Activated CD4-positive, alpha-beta T cell treated with anti-CD3 and anti-CD28 coated beads, Interleukin-2, Interleukin-4, amounts not matched to agents 100 ng/mL and 50 ng/mL, durations not matched to agents 16 hours and 8 hours (primary cell): ENCODE measurements around the gene ITIH2.
"Not testable (repeated sequence)": the region's sequence is repeated elsewhere in the genome, so short reads cannot be mapped to it uniquely, and the experiment has no call there.

Source experiments
- DNase-seq: peaks from one replicate; pipeline ENCODE4 v3.0.0-alpha.2; 2020; ENCODE audit warnings: low spot score

ITIH2 gene, protein sequence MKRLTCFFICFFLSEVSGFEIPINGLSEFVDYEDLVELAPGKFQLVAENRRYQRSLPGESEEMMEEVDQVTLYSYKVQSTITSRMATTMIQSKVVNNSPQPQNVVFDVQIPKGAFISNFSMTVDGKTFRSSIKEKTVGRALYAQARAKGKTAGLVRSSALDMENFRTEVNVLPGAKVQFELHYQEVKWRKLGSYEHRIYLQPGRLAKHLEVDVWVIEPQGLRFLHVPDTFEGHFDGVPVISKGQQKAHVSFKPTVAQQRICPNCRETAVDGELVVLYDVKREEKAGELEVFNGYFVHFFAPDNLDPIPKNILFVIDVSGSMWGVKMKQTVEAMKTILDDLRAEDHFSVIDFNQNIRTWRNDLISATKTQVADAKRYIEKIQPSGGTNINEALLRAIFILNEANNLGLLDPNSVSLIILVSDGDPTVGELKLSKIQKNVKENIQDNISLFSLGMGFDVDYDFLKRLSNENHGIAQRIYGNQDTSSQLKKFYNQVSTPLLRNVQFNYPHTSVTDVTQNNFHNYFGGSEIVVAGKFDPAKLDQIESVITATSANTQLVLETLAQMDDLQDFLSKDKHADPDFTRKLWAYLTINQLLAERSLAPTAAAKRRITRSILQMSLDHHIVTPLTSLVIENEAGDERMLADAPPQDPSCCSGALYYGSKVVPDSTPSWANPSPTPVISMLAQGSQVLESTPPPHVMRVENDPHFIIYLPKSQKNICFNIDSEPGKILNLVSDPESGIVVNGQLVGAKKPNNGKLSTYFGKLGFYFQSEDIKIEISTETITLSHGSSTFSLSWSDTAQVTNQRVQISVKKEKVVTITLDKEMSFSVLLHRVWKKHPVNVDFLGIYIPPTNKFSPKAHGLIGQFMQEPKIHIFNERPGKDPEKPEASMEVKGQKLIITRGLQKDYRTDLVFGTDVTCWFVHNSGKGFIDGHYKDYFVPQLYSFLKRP

GRCh38 chr10:7703140-7703539, at the start of gene ITIH2:
Gene ITIH2, plus strand, starts transcription at chr10:7703316. Its CDS starts 119 bp downstream, at chr10:7703435.
- no peak for DNase-seq

DNA sequence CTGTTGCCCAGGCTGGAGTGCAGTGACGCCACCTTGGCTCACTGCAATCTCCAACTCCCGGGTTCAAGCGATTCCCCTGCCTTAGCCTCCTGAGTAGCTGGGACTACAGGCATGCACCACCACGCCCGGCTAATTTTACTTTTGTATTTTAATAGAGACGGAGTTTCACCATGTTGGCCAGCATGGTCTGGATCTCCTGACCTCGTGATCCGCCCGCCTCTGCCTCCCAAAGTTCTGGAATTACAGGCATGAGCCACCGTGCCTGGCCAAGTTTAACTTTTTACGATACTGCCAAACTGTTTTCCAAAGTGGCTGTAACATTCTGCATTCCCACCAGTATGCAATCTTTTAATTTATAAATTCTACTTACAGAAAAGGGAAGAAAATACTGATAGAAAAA, 46.0 kb upstream of the ITIH2 start:
- DNase-seq, result not testable (repeated sequence)

DNA sequence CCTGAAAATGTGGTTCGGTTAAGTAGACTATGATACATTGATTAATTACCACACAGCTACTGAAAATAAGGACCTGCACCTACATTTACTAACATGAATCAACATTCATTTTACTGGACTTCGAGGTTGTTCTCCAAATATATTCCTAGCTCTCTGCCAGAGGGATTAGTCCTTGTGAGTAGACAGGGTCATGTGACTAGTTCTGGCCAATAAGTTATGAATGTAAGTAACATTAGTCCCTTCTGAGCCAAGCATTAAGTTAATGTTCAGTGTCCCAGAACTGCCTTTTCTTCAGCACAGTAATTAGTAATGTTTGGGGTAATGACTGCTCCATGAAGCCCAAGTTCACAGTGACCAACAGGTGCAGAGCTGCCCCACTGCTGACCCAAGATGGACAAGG, 45.6 kb upstream of the ITIH2 start:
- no peak for DNase-seq

DNA sequence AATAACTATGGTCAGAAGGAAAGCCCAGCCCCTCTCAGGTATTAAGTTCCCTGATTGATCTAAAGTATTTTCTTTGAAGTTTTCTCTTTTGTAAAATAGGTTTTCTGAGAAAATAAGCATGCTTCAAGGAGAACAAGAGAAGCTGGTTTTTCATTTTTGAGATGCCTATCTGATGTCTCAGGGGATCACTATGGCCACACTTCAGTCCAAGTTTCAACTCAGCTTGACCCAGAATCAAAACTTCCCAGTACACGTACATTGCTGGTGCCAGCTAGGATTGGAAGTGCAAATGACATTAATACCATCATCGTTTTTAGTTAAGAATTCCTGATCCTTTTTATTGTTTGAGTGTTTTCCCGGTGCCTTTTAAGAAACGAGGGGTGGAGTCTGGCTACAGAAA, 43.6 kb upstream of the ITIH2 start:
- no peak for DNase-seq

DNA sequence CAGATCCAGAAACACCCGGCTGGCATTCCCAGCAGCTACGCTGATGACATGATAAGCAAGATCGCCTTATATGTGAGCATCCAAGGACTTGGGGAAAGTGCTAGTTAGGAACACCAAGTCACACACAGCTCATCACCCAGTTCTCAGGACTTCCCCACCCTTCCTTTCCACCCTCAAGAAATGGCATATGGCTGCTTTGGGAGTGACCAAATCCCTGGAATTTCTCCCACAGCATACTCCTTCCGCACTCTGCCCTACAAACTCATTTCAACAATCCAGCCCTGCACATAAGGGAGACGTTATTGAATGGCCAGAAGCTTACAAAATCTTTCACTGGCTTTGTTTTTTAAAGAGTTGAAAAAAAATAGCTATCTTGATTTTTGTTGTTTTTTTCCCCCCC, 40.6 kb upstream of the ITIH2 start:
- no peak for DNase-seq

GRCh38 chr10:7664707-7665106, 38.4 kb upstream of the ITIH2 start:
- DNase-seq, result no peak

DNA sequence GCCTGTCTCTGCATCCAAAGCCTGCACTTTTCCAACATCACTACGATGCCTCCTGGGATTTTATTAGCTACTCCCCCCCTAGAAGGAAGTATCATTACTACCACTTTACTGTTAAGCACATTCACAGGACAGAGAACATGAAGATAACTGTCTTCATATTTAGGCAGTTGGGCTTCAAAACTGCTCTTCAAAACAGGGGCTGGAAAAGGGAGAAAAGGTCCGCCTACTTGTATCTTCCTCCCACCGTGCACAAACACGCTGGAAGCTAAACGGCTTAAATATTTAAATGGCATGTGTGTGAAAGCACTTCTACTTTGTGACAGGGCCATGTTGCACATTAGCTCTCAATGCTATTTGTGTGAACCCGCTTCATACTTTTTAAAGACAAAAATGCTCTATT, 37.3 kb upstream of the ITIH2 start:
- DNase-seq, result no peak

GRCh38 chr10:7666253-7667023, 36.7 kb upstream of the ITIH2 start, which contains the start of gene ITIH5:
Gene ITIH5, minus strand, starts transcription at chr10:7666966. Its CDS starts 74 bp downstream, at chr10:7666892.
- DNase-seq, result no peak

- no peak for DNase-seq
Observed at GRCh38 chr10:7667262-7668141, 35.6 kb upstream of the ITIH2 start.

- DNase-seq, result no peak
Observed at GRCh38 chr10:7670157-7670556, 33.0 kb upstream of the ITIH2 start.

GRCh38 chr10:7672341-7673134, 30.6 kb upstream of the ITIH2 start:
- DNase-seq, result no peak

DNA sequence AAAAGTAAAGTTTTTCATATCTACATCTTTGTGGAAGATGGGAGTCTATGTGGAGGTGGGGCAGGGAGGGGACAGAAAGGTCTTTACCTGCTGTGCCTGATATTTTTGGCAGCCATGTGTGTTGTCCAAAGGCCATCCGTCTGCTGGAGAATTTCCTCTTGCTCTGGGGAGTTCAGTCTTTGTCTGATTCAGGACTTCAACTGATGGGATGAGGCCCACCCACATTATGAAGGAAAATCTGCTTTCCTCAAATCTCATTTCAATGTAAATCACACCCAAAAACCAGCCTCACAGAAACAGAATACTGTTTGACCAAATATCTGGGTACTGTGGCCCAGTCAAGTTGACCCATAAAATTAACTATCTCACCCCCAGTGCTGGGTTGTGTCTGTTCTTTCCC, 23.9 kb upstream of the ITIH2 start:
- DNase-seq, result no peak

DNA sequence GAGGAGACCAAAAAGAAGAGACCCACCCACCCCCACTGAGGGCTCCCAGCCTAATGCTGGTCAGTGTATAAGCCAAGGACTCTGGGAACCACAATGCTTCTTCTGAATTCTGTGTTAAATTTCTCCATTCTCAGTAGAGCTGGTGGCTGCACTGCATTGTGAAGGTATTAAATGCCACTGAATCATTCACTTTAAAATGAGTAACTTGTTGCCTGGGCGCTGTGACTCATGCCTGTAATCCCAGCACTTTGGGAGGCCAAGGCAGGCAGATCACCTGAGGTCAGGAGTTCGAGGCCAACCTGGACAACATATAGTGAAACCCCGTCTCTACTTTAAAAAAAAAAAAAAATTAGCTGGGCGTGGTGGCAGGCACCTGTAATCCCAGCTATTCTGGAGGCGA, 23.0 kb upstream of the ITIH2 start:
- DNase-seq, result not testable (repeated sequence)

DNA sequence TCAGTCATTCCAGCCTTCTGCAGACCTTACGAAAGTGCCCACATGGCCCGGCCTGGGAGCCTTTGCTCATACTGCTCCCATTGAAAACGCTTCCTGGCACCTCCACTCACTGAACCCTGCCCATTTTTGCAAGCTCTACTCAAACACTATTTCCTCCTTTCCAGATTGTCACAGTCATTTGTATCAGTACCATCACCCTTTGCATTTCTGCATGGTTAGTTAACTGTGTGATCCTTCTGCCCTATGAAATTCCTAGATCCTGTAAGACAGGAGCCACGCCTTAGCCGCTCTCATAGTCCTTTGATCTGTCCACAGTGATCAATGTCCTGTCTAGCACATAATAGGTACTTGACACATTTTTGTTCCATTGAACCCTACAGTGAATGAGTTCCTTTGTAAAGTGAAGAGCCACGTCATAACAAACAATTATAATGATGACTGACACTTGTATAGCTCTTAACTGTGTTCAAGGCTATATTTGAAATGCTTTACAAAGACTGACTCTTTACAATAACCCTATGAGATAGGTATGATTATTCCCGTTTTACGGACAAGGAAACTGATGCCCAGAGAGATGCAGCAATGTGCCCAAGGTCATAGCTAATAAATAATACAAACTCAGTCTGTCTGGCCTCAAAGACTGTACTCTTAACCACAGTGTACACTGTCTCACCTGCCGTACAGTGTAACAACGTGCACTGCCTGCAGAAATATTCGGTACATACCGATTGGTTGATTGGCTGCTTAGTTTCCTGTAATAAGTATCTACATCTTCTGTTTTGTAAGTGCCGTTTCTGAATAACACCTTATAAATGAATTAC, 16.6 kb upstream of the ITIH2 start:
- DNase-seq, result no peak

DNA sequence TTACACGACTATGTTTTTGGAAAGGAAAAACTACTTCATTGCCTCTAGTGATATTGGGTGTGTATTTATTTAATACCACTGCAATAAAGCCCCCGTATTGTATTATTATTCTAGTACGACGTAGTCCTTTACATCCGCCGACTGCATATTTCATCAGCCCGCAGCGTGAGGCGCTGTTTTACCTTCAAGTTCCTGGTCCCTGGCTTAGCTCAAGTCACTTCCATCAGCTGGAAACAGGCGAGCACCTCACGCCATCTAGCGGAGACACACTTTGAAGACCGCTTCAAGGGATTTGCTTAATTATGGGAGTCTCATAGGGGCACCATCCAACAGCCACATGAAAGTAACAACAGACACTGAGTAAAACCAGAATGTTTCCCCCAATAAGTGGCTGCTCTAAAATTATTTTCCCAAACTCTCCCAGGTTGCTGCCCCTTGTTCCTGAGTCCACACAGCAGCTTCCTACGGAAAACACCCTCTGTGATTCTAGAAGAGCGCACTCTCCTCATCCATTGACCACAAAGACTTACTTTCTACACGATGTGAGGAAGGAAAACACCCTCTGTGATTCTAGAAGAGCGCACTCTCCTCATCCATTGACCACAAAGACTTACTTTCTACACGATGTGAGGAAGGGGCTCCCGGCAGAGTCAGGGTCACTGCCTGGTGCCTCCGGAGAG, 15.7 kb upstream of the ITIH2 start:
- peak; percentile 85 for DNase-seq

DNA sequence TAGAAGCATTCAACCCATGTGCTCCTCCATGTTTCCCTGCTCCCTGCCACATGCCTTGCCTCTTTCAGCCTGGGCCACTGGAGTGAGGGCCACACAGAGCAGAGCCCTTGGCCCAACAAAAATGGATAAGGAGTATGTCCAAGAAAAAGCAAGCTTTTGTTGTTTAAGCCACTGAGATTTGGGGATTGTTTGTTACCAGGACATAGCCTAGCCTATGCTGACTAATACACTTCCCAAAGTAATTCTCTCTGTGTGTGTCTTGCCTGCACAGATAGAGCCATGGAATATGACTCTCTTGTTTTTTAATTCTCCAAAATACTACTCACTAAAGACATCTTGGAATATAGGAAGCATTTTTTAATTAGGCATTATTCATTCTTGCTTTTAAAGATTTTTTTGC, 13.5 kb upstream of the ITIH2 start:
- no peak for DNase-seq

DNA sequence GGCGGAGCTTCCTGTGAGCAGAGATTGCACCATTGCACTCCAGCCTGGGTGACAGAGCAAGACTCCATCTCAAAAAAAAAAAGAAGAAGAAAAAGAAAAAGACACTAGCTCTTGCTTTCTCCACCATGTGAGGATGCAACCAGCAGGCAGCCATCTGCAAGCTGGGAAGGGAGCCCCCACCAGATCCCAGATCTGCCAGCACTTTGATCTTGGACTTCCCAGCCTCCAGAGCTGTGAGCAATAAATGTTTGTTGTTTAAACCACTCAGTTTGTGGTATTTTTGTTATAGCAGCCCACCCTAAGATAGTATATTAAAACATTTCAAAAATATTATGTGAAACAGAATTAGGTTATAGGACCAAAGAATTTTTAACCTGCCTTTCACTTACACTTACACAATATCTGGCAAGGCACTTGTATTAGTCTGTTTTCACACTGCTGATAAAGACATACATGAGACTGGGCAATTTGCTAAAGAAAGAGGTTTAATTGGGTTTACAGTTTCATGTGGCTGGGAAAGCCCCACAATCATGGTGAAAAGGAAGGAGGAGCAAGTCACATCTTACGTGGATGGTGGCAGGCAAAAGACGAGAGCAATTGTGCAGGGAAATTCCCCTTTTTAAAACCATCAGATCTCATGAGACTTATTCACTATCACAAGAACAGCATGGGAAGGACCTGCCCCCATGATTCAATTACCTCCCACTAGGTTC, 12.1 kb upstream of the ITIH2 start:
- peak; percentile 12 for DNase-seq

DNA sequence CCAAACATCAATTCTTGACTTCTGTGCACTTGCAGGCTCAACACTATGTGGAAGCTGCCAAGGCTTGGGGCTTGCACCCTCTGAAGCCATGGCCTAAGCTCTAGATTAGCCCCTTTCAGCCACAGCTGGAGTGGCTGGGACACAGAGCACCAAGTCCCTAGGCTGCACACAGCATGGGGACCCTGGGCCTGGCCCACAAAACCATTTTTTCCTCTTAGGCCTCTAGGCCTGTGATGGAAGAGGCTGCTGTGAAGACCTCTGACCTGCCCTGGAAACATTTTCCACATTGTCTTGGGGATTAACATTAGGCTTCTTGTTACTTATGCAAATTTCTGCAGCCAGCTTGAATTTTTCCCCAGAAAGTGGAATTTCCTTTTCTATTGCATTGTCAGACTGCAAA, 10.7 kb upstream of the ITIH2 start:
- not testable (repeated sequence) for DNase-seq
